ENCODE measurements around the gene MRPS14. TPM values are rescaled to one million over a fixed set of nuclear protein-coding genes. Genes with fewer than 3 reads are reported as not detected.
A peak's percentile ranks its signal among the peaks of the same experiment; 100 is the strongest.

The MRPS14 gene
- total and polyA plus RNA-seq, 2 of the 4 experiments (the other 2 are of a cell fraction), result 22.0 to 23.1 TPM

DNA sequence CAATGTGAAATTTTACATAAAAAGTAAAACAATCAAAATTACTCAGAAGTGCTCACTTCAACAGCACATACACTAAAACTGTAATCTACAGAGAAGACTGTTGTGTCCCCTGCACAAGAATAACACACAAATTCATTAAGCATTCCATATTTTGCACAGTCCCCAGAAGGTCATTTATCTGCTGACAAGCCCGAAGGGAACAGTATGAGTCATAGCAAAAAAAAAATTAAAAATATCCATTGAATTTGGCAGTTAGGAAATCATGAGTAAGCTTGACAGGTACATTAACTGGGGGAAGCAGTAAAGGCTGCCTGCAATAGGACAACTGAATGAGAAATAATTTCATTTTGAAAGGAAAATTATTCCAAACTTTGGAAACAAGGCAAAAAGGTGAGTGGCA is 26.7 kb downstream of the MRPS14 start:
- WGBS, 2 experiments (ENCODE audit: extremely low coverage in 2 of 2, insufficient read length in 1 of 2), result no CpG with 5 or more reads among the region's 1 CpG
- Histone ChIP-seq H3K4me1 (ENCODE audit: control insufficient read depth, insufficient read depth, low read length) (peaks cover 2% of the 10 kb centered on the region; the same call in 1 of the 2 replicates), H3K27ac (ENCODE audit: insufficient read depth, low read length) (no peak overlapping the region), H2BK20ac (ENCODE audit: low read depth, low read length) (no peak overlapping the region), H3K14ac (replicated peaks; ENCODE audit: low read depth, low read length) (no peak overlapping the region), H3K27me3 (ENCODE audit: control insufficient read depth, insufficient read depth, low read length) (no peaks in the 10 kb centered on the region), H3K4ac (ENCODE audit: low read depth, low read length) (no peak overlapping the region), H2BK120ac (ENCODE audit: low read depth, low read length) (no peak overlapping the region), H2BK15ac (ENCODE audit: low read depth, low read length) (no peak overlapping the region), H3K9me1 (ENCODE audit: insufficient read depth, low read length) (no peaks in the 10 kb centered on the region), H2AK9ac (replicated peaks; ENCODE audit: low read depth, low read length, poor library complexity) (no peak overlapping the region), H4K91ac (ENCODE audit: insufficient read depth, low read depth, low read length) (no peak overlapping the region), H3K79me1 (ENCODE audit: low read depth in 1 of 2, low read length in 2 of 2) (peaks cover 8 to 18% of the 10 kb centered on the region in 2 experiments; a peak in 3 of 4 replicates), H3K9me3 (ENCODE audit: control insufficient read depth, insufficient read depth, low read length) (no peaks in the 10 kb centered on the region), H4K5ac (ENCODE audit: low read depth, low read length) (no peak overlapping the region), H2BK5ac (ENCODE audit: low read depth, low read length, poor library complexity, severe bottlenecking) (peak overlapping the region; percentile 21), H3K4me3 (ENCODE audit: insufficient read depth, low read depth, low read length) (no peak overlapping the region), H3K4me2 (ENCODE audit: low read depth, low read length) (no peak overlapping the region), H3K18ac (ENCODE audit: low read depth, low read length) (no peak overlapping the region), H2AK5ac (ENCODE audit: low read depth, low read length) (no peak overlapping the region), H3K9ac (ENCODE audit: low read depth, low read length) (no peak overlapping the region), H4K20me1 (ENCODE audit: insufficient read depth, low read length) (no peaks in the 10 kb centered on the region), H3K23ac (ENCODE audit: low read depth, low read length) (no peak overlapping the region), H3K56ac (ENCODE audit: extremely low read depth, insufficient read depth, low read length) (no peak overlapping the region), H4K8ac (ENCODE audit: low read depth in 2 of 2, low read length in 2 of 2) (0 out of 4 replicates have a peak overlapping the region, but pooled peaks of 1 of the 2 experiments have one; percentile 9), H2AFZ (replicated peaks; ENCODE audit: low read length, poor library complexity) (no peak overlapping the region), H3K36me3 (ENCODE audit: control insufficient read depth, insufficient read depth, low read length) (no peaks in the 10 kb centered on the region)
- TF ChIP-seq FOS (IDR thresholded peaks at IDR 0.05; ENCODE audit: low read depth, low read length), result peak; percentile 45; the same call in 1 of the 2 replicates
- TF ChIP-seq CHD1 (IDR thresholded peaks at IDR 0.05; ENCODE audit: low read depth, low read length), result no peak
- no peak for TF ChIP-seq NFE2L2 (IDR thresholded peaks at IDR 0.05; ENCODE audit: low read depth, low read length)
- no peak for TF ChIP-seq MAZ (IDR thresholded peaks at IDR 0.05; ENCODE audit: borderline replicate concordance, low read depth, low read length)
- TF ChIP-seq, protein P1, sequence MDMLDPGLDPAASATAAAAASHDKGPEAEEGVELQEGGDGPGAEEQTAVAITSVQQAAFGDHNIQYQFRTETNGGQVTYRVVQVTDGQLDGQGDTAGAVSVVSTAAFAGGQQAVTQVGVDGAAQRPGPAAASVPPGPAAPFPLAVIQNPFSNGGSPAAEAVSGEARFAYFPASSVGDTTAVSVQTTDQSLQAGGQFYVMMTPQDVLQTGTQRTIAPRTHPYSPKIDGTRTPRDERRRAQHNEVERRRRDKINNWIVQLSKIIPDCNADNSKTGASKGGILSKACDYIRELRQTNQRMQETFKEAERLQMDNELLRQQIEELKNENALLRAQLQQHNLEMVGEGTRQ (IDR thresholded peaks at IDR 0.05; ENCODE audit: low read depth, low read length), result no peak
- no peak for TF ChIP-seq RCOR1 (IDR thresholded peaks at IDR 0.05; ENCODE audit: insufficient replicate concordance, low read length)
- TF ChIP-seq MAFK (IDR thresholded peaks at IDR 0.05; ENCODE audit: low read depth, low read length), result no peak
- TF ChIP-seq MXI1 (IDR thresholded peaks at IDR 0.05; ENCODE audit: borderline replicate concordance, low read depth, low read length), result no peak
- TF ChIP-seq CEBPB (IDR thresholded peaks at IDR 0.05; ENCODE audit: low read depth, low read length), result 0 out of 2 replicates have a peak, but pooled peaks have one; percentile 2
- TF ChIP-seq, protein P2, sequence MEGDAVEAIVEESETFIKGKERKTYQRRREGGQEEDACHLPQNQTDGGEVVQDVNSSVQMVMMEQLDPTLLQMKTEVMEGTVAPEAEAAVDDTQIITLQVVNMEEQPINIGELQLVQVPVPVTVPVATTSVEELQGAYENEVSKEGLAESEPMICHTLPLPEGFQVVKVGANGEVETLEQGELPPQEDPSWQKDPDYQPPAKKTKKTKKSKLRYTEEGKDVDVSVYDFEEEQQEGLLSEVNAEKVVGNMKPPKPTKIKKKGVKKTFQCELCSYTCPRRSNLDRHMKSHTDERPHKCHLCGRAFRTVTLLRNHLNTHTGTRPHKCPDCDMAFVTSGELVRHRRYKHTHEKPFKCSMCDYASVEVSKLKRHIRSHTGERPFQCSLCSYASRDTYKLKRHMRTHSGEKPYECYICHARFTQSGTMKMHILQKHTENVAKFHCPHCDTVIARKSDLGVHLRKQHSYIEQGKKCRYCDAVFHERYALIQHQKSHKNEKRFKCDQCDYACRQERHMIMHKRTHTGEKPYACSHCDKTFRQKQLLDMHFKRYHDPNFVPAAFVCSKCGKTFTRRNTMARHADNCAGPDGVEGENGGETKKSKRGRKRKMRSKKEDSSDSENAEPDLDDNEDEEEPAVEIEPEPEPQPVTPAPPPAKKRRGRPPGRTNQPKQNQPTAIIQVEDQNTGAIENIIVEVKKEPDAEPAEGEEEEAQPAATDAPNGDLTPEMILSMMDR (conservative IDR thresholded peaks at IDR 0.05; ENCODE audit: low read depth, low read length), result no peak
- ChIA-PET POLR2A (ENCODE audit: unreplicated experiment) (no interaction called here), CTCF (interaction anchor here (0.6 to 1.5 kb wide), 2 partner anchors 13 to 30 kb away, joined by 3 read pairs; no protein-coding TSS in a partner anchor)
- ATAC-seq (ENCODE audit: low read depth), result no peak
- intact Hi-C loops (cut with micrococcal nuclease) (loop anchor here (5.0 kb wide), 1 partner anchor 199 kb away; no protein-coding TSS in a partner anchor), dilution Hi-C loops (cut with HindIII; ENCODE audit: low sequenced_read_pairs, unreplicated experiment) (no loop called here), in situ Hi-C loops (cut with MboI; ENCODE audit: low sequenced_read_pairs) (loop anchor here (25.0 kb wide), 1 partner anchor 734 kb away; no protein-coding TSS in a partner anchor)
- DNase-seq, result peak; percentile 49
- no TSS peak for BruUV-seq (replicated peaks)

All from IMR-90 (cell line).